GM13977 (cell line): ENCODE data around the gene RAD51B.

Source experiments
- DNase-seq: peaks from one replicate; pipeline ENCODE4 v3.0.0; 2012; ENCODE audit warnings: low spot score
- in situ Hi-C: fragments of 300-500 bp; cut with MboI; formaldehyde crosslinking; loops from one replicate; pipeline ENCODE4 v1.12.0; 2022; ENCODE audit warnings: low sequenced_read_pairs, low pct_unique_long_range_greater_than_20kb, mixed read lengths, inconsistent platforms; ENCODE audit not compliant: unreplicated experiment
- TF ChIP-seq, protein P1 (sequence below): IDR thresholded peaks from 2 replicates; pipeline ENCODE4 v1.5.1; 2012; ENCODE audit warnings: mild to moderate bottlenecking, control low read depth; ENCODE audit not compliant: insufficient read depth; ENCODE audit errors: extremely low read depth, missing control alignments

The RAD51B gene

DNA sequence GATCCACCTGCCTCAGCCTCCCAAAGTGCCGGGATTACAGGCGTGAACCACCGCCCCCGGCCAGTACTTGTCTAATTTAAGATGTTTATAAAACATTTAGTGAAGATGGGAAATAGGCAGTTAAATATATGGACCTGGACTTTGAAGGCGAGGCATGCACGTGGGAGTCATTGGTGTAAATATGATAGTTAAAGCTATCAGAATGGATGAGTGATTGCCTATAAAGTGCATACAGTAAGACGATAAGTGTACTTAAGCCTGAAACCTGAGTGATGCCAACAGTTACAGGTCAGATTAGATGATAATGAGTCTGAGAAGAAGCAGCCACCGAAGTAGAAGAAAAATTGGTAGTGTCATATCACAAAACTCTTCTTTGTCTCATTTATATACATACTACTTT lies 11.5 kb downstream of the RAD51B start:
- in situ Hi-C loops = no loop called here
- DNase-seq = no peak
- TF ChIP-seq, protein P1, sequence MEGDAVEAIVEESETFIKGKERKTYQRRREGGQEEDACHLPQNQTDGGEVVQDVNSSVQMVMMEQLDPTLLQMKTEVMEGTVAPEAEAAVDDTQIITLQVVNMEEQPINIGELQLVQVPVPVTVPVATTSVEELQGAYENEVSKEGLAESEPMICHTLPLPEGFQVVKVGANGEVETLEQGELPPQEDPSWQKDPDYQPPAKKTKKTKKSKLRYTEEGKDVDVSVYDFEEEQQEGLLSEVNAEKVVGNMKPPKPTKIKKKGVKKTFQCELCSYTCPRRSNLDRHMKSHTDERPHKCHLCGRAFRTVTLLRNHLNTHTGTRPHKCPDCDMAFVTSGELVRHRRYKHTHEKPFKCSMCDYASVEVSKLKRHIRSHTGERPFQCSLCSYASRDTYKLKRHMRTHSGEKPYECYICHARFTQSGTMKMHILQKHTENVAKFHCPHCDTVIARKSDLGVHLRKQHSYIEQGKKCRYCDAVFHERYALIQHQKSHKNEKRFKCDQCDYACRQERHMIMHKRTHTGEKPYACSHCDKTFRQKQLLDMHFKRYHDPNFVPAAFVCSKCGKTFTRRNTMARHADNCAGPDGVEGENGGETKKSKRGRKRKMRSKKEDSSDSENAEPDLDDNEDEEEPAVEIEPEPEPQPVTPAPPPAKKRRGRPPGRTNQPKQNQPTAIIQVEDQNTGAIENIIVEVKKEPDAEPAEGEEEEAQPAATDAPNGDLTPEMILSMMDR = no peak

DNA sequence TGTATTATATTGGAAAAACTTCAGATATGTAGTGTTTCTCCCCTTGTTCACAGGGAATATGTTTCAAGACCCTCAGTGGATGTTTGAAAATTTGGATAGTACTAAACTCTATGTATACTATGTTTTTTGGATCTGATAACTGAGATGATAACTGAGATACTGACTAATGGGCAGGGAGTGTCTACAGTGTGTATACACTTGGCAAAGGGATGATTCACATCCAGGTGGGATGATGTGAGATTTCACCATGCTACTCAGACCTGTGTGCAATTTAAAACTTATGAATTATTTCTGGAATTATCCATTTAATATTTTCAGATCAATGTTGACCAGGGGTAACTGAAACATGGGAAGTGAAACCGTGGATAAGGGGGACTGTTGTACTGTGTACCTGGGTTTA lies 13.8 kb downstream of the RAD51B start:
- in situ Hi-C loops = no loop called here
- TF ChIP-seq, protein P1 = no peak
- DNase-seq = no peak

DNA sequence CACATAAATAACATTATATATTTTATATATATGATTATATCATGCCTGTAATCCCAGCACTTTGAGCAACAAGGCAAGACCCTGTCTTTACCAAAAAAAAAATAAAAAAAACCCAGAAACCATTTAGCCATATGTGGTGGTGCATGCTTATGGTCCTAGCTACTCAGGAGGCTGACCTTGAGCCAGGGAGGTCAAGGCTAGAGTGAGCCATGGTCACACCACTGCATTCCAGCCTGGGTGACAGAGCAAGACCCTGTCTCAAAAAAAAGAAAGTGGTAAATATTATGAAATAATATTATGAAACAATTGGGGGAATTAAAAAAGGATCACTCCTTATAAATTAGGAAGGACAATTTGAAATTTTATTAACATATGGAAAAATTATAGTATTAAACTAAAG lies 16.0 kb downstream of the RAD51B start:
- in situ Hi-C loops = no loop called here
- no peak for DNase-seq
- TF ChIP-seq, protein P1 = no peak

DNA sequence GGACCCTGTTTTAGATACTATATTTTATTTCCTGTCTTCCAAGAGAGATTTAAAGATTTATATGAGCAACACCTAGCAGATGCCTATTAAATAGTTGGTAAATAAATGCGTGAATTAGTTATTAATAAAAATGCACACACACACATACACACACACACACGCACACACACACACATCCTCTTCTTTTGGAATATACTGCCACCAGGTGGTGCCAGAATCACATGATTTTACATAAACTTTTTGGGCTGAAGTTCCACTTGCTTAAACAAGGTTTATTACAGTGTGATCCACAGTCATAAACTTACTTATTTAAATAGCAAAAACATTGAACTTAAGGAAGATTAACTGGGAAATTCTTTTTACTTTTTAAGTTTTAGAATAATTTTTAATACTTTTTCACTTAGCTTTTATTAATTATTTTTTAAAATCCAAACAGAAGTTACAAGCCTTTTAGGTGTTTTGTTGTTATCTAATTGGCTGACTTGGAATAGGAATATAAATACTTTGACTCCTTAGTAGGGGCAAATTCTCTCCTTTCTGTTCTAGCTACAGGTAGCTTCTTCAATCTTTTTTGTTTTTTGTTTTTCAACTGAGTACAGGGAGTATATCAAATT lies 17.5 kb downstream of the RAD51B start:
- TF ChIP-seq, protein P1 = peak; percentile 79
- in situ Hi-C loops = no loop called here
- DNase-seq = no peak

DNA sequence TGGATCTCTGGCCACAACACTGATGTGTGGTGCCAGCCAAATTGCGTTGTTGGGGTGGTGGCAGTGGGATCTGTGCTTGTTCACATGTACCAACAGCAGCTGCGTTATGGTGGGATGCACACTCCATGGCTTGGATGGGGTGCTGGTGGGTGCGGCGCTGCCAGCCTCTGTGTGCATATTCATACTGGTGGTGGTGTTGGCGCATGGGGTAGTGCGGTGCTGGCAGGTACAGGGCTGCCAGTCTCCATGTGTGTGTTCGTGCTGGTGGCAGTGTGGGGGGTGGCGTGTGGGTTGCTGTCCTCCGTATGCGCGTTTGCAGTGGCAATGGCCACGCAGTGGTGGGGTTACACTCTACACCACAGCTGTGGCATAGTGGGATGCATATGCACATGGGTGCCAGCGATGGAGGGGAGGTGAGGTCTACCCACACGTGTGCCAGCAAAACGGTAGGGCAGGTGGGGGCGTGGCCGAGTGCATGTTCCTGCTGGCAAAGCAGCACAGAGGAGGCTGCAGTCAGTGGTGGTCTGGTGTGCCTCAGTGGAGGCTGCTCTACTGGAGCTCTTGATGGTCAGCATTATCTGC lies 26.5 kb downstream of the RAD51B start:
- no peak for DNase-seq
- in situ Hi-C loops = no loop called here
- TF ChIP-seq, protein P1 = no peak

DNA sequence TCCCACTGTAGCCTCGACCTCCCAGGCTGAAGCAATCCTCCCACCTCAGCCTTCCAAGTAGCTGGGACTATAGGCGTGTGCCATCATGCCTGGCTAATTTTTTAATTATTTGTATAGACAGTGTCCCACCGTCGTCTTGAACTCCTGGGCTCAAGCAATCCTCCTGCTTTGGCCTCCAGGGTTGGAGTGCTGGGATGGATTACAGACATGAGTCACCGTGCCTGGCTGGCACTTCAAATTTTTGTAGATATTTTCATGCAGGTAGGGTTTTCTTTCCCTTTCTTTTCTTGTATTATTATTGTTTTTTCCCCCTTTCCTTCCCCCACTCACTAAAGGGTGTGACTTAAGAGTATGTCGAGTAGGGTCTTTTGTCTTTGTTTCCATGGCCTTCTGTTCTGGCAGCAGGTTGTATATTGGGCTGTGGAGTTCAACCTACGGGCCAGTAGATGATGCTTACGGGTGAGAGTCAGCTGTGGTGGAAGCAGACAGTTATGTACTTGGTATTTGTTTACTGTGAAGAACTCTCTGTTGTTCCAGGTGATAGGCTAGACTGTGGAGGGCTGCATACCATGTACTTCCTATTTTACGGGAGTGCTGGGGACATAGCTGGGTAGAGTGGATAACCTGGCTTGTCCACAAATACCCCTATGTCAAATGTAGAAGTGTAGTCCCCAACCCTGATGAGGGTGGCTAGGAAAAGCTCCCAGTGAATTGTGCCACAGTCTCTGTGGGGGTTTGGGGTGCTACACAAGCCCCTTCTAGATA lies 30.7 kb downstream of the RAD51B start:
- TF ChIP-seq, protein P1 = no peak
- no peak for DNase-seq
- in situ Hi-C loops = no loop called here
